Measurements from ENCODE around the gene TTLL3. TPM values are rescaled to one million over a fixed set of nuclear protein-coding genes. Genes with fewer than 3 reads are reported as not detected.

TTLL3 gene
- total and polyA plus RNA-seq, 2 of the 13 experiments (the other 11 are each of a cell fraction or from before 2014, with no cell fraction given), result 9.5 to 51.2 TPM

DNA sequence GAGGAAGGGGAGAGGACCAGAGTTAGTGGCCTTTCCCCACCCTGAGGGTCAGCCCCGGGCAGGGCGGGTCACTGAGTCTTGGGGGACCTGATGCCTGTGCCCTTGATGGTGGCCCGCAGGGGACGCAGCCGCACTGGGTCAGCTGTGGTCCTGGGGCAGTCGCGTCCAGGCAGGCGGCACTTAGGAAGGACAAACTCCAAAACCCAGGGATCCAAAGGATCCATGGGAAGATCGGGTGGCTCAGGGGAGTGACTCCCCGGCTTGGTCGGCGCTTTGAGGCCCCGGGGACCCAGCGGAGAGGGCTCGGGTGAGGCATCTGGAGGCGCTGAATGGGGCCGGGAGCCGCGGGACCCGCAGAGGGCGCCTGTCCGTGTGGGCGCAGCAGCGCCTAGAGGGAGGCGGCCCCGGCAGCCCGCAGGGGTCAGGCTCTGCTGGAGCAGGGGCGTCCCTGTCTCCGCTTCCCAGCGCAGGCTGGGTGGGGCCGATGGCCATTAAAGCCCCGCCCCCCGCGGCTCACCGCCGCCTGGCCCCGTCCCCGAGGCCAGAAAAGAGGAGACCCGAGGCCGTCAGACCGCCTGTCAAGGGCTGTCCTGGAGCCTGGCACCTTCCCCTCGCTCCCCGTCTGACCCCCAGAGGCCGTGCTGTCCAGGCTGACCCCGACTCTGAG lies 52.5 kb downstream of the TTLL3 start (continued):
- TF ChIP-seq, protein P1, sequence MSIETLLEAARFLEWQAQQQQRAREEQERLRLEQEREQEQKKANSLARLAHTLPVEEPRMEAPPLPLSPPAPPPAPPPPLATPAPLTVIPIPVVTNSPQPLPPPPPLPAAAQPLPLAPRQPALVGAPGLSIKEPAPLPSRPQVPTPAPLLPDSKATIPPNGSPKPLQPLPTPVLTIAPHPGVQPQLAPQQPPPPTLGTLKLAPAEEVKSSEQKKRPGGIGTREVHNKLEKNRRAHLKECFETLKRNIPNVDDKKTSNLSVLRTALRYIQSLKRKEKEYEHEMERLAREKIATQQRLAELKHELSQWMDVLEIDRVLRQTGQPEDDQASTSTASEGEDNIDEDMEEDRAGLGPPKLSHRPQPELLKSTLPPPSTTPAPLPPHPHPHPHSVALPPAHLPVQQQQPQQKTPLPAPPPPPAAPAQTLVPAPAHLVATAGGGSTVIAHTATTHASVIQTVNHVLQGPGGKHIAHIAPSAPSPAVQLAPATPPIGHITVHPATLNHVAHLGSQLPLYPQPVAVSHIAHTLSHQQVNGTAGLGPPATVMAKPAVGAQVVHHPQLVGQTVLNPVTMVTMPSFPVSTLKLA (IDR thresholded peaks at IDR 0.05), result no peak
- TF ChIP-seq ZBTB38 (CRISPR knock-in tag; IDR thresholded peaks at IDR 0.05) (peak; percentile 81; the same call in 1 of the 2 replicates), ATF7 (IDR thresholded peaks at IDR 0.05) (no peak), ATF7 (CRISPR knock-in tag; IDR thresholded peaks at IDR 0.05) (no peak), SP5 (CRISPR knock-in tag; IDR thresholded peaks at IDR 0.05; ENCODE audit: borderline replicate concordance, low read depth) (peak; percentile 68), MXI1 (IDR thresholded peaks at IDR 0.05; ENCODE audit: borderline replicate concordance, low read depth, low read length) (peak; percentile 25; the same call in 1 of the 3 replicates), XBP1 (CRISPR knock-in tag; IDR thresholded peaks at IDR 0.05) (no peak), NCOA2 (CRISPR knock-in tag; IDR thresholded peaks at IDR 0.05) (0 out of 2 replicates have a peak, but pooled peaks have one; percentile 12), NFRKB (IDR thresholded peaks at IDR 0.05) (no peak), HNF4A (CRISPR knock-in tag; IDR thresholded peaks at IDR 0.05) (no peak), STAG1 (CRISPR knock-in tag; IDR thresholded peaks at IDR 0.05) (peak; percentile 81), SALL2 (CRISPR knock-in tag; IDR thresholded peaks at IDR 0.05) (peak; percentile 64; the same call in 1 of the 2 replicates), ZFP82 (CRISPR knock-in tag; IDR thresholded peaks at IDR 0.05; ENCODE audit: borderline replicate concordance) (no peak; the same call in 1 of the 2 replicates), JUND (CRISPR knock-in tag; IDR thresholded peaks at IDR 0.05) (no peak), CC2D1A (CRISPR knock-in tag; IDR thresholded peaks at IDR 0.05) (no peak), ZBTB7B (CRISPR knock-in tag; IDR thresholded peaks at IDR 0.05) (peak; percentile 94)
- TF ChIP-seq, protein P2, sequence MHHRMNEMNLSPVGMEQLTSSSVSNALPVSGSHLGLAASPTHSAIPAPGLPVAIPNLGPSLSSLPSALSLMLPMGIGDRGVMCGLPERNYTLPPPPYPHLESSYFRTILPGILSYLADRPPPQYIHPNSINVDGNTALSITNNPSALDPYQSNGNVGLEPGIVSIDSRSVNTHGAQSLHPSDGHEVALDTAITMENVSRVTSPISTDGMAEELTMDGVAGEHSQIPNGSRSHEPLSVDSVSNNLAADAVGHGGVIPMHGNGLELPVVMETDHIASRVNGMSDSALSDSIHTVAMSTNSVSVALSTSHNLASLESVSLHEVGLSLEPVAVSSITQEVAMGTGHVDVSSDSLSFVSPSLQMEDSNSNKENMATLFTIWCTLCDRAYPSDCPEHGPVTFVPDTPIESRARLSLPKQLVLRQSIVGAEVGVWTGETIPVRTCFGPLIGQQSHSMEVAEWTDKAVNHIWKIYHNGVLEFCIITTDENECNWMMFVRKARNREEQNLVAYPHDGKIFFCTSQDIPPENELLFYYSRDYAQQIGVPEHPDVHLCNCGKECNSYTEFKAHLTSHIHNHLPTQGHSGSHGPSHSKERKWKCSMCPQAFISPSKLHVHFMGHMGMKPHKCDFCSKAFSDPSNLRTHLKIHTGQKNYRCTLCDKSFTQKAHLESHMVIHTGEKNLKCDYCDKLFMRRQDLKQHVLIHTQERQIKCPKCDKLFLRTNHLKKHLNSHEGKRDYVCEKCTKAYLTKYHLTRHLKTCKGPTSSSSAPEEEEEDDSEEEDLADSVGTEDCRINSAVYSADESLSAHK (CRISPR knock-in tag; IDR thresholded peaks at IDR 0.05; ENCODE audit: borderline replicate concordance), result no peak
- TF ChIP-seq, protein P3, sequence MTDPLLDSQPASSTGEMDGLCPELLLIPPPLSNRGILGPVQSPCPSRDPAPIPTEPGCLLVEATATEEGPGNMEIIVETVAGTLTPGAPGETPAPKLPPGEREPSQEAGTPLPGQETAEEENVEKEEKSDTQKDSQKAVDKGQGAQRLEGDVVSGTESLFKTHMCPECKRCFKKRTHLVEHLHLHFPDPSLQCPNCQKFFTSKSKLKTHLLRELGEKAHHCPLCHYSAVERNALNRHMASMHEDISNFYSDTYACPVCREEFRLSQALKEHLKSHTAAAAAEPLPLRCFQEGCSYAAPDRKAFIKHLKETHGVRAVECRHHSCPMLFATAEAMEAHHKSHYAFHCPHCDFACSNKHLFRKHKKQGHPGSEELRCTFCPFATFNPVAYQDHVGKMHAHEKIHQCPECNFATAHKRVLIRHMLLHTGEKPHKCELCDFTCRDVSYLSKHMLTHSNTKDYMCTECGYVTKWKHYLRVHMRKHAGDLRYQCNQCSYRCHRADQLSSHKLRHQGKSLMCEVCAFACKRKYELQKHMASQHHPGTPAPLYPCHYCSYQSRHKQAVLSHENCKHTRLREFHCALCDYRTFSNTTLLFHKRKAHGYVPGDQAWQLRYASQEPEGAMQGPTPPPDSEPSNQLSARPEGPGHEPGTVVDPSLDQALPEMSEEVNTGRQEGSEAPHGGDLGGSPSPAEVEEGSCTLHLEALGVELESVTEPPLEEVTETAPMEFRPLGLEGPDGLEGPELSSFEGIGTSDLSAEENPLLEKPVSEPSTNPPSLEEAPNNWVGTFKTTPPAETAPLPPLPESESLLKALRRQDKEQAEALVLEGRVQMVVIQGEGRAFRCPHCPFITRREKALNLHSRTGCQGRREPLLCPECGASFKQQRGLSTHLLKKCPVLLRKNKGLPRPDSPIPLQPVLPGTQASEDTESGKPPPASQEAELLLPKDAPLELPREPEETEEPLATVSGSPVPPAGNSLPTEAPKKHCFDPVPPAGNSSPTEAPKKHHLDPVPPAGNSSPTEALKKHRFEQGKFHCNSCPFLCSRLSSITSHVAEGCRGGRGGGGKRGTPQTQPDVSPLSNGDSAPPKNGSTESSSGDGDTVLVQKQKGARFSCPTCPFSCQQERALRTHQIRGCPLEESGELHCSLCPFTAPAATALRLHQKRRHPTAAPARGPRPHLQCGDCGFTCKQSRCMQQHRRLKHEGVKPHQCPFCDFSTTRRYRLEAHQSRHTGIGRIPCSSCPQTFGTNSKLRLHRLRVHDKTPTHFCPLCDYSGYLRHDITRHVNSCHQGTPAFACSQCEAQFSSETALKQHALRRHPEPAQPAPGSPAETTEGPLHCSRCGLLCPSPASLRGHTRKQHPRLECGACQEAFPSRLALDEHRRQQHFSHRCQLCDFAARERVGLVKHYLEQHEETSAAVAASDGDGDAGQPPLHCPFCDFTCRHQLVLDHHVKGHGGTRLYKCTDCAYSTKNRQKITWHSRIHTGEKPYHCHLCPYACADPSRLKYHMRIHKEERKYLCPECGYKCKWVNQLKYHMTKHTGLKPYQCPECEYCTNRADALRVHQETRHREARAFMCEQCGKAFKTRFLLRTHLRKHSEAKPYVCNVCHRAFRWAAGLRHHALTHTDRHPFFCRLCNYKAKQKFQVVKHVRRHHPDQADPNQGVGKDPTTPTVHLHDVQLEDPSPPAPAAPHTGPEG (CRISPR knock-in tag; IDR thresholded peaks at IDR 0.05), result no peak; the same call in 1 of the 2 replicates
- TF ChIP-seq, protein P4, sequence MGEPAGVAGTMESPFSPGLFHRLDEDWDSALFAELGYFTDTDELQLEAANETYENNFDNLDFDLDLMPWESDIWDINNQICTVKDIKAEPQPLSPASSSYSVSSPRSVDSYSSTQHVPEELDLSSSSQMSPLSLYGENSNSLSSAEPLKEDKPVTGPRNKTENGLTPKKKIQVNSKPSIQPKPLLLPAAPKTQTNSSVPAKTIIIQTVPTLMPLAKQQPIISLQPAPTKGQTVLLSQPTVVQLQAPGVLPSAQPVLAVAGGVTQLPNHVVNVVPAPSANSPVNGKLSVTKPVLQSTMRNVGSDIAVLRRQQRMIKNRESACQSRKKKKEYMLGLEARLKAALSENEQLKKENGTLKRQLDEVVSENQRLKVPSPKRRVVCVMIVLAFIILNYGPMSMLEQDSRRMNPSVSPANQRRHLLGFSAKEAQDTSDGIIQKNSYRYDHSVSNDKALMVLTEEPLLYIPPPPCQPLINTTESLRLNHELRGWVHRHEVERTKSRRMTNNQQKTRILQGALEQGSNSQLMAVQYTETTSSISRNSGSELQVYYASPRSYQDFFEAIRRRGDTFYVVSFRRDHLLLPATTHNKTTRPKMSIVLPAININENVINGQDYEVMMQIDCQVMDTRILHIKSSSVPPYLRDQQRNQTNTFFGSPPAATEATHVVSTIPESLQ (CRISPR knock-in tag; conservative IDR thresholded peaks at IDR 0.05), result 0 out of 2 replicates have a peak, but pooled peaks have one; percentile 37

Data from HepG2 (cell line).